ENCODE measurements around the gene RNASEH1. TPM values are rescaled to one million over a fixed set of nuclear protein-coding genes. Genes with fewer than 3 reads are reported as not detected.

RNASEH1 gene
- total and polyA plus RNA-seq, 2 of the 4 experiments (the other 2 are of a cell fraction) = 23.5 to 23.7 TPM

GRCh38 chr2:3522961-3523421 is 35.1 kb downstream of the RNASEH1 start:
- Histone ChIP-seq H2BK120ac (ENCODE audit: low read depth, low read length) (peak overlapping the region; percentile 77), H4K20me1 (ENCODE audit: insufficient read depth, low read length) (no peaks in the 10 kb centered on the region), H2AFZ (replicated peaks; ENCODE audit: low read length, poor library complexity) (peak overlapping the region; percentile 77), H3K14ac (replicated peaks; ENCODE audit: low read depth, low read length) (peak overlapping the region; percentile 29; the same call in 1 of the 2 replicates), H3K79me1 (ENCODE audit: low read depth in 1 of 2, low read length in 2 of 2) (peaks cover 16 to 23% of the 10 kb centered on the region in 2 experiments), H3K4me2 (ENCODE audit: low read depth, low read length) (peak overlapping the region; percentile 85), H3K56ac (ENCODE audit: extremely low read depth, insufficient read depth, low read length) (no peak overlapping the region), H3K9ac (ENCODE audit: low read depth, low read length) (no peak overlapping the region), H2BK5ac (ENCODE audit: low read depth, low read length, poor library complexity, severe bottlenecking) (peak overlapping the region; percentile 37), H2BK20ac (ENCODE audit: low read depth, low read length) (peak overlapping the region; percentile 11), H3K27ac (ENCODE audit: insufficient read depth, low read length) (peak overlapping the region; percentile 88), H3K36me3 (ENCODE audit: control insufficient read depth, insufficient read depth, low read length) (no peaks in the 10 kb centered on the region), H4K5ac (ENCODE audit: low read depth, low read length) (no peak overlapping the region; the same call in 1 of the 2 replicates), H4K8ac (ENCODE audit: low read depth in 2 of 2, low read length in 2 of 2) (peak overlapping the region; percentile 66 to 91; a peak in 3 of 4 replicates), H3K27me3 (ENCODE audit: control insufficient read depth, insufficient read depth, low read length) (no peaks in the 10 kb centered on the region), H4K91ac (ENCODE audit: insufficient read depth, low read depth, low read length) (peak overlapping the region; percentile 35; the same call in 1 of the 2 replicates), H2BK15ac (ENCODE audit: low read depth, low read length) (peak overlapping the region; percentile 63; the same call in 1 of the 3 replicates), H3K4ac (ENCODE audit: low read depth, low read length) (peak overlapping the region; percentile 29), H3K18ac (ENCODE audit: low read depth, low read length) (no peak overlapping the region), H3K9me3 (ENCODE audit: control insufficient read depth, insufficient read depth, low read length) (no peaks in the 10 kb centered on the region), H3K23ac (ENCODE audit: low read depth, low read length) (peak overlapping the region; percentile 57; the same call in 1 of the 2 replicates), H3K4me1 (ENCODE audit: control insufficient read depth, insufficient read depth, low read length) (peaks cover 15% of the 10 kb centered on the region), H3K9me1 (ENCODE audit: insufficient read depth, low read length) (peaks cover 23% of the 10 kb centered on the region), H2AK9ac (replicated peaks; ENCODE audit: low read depth, low read length, poor library complexity) (no peak overlapping the region), H3K4me3 (ENCODE audit: insufficient read depth, low read depth, low read length) (no peak overlapping the region), H2AK5ac (ENCODE audit: low read depth, low read length) (peak overlapping the region; percentile 20; the same call in 1 of the 2 replicates)
- in situ Hi-C loops (cut with MboI; ENCODE audit: low sequenced_read_pairs) (no loop called here), dilution Hi-C loops (cut with HindIII; ENCODE audit: low sequenced_read_pairs, unreplicated experiment) (no loop called here), intact Hi-C loops (cut with micrococcal nuclease) (loop anchor here (1.0 to 2.0 kb wide), 2 partner anchors 24 to 128 kb away; no protein-coding TSS in a partner anchor)
- ChIA-PET POLR2A (ENCODE audit: unreplicated experiment) (interaction anchor here (0.6 kb wide), 1 partner anchor 27 kb away, joined by 7 read pairs; no protein-coding TSS in a partner anchor), CTCF (no interaction called here)
- TF ChIP-seq SMC3 (IDR thresholded peaks at IDR 0.05; ENCODE audit: low read depth, low read length) (no peak), POLR2A (IDR thresholded peaks at IDR 0.05; ENCODE audit: low read depth, low read length) (no peak), CHD1 (IDR thresholded peaks at IDR 0.05; ENCODE audit: low read depth, low read length) (no peak), CEBPB (IDR thresholded peaks at IDR 0.05; ENCODE audit: low read depth, low read length) (no peak), RCOR1 (IDR thresholded peaks at IDR 0.05; ENCODE audit: insufficient replicate concordance, low read length) (no peak), RAD21 (IDR thresholded peaks at IDR 0.05; ENCODE audit: low read length) (no peak), RFX5 (IDR thresholded peaks at IDR 0.05; ENCODE audit: low read depth, low read length) (no peak), MXI1 (IDR thresholded peaks at IDR 0.05; ENCODE audit: borderline replicate concordance, low read depth, low read length) (no peak), NFE2L2 (IDR thresholded peaks at IDR 0.05; ENCODE audit: low read depth, low read length) (no peak), CTCF (conservative IDR thresholded peaks at IDR 0.05; ENCODE audit: low read depth, low read length) (no peak)
- ATAC-seq (ENCODE audit: low read depth) (0 out of 2 replicates have a peak, but pooled peaks have one; percentile 2), DNase-seq (peak; percentile 61)
- no CpG with 5 or more reads among the region's 13 CpGs for WGBS, 2 experiments (ENCODE audit: extremely low coverage in 2 of 2, insufficient read length in 1 of 2)
- no TSS peak for BruUV-seq (replicated peaks)
